Caco-2 (cell line): ENCODE measurements around the gene ARHGAP42. TPM values are rescaled to one million over a fixed set of nuclear protein-coding genes. Genes with fewer than 3 reads are reported as not detected.

Experiments
- BruUV-seq: library from RNA; stranded (reverse); fragments of 400-500 nt; replicated peaks from 2 replicates; lab custom pipeline; 2021; lab: Mats Ljungman, UMichigan
- CTCF ChIA-PET: fragments of 300-600 bp; sonication (Branson Sonifier 250); formaldehyde crosslinking; loops from one replicate; lab custom pipeline; 2022; ENCODE audit warnings: antibody characterized with exemption; lab: Charles Lee
- POLR2A ChIA-PET: fragments of 300-600 bp; sonication (Branson Sonifier 250); formaldehyde crosslinking; loops from one replicate; lab custom pipeline; 2022; ENCODE audit warnings: antibody characterized with exemption; lab: Charles Lee
- DNase-seq, 2 experiments: peaks; one replicate each; pipeline versions ENCODE4 v3.0.0 to v3.0.0-alpha.2; 2020 to 2022
- H3K27me3 ChIP-seq: replicated peaks from 2 replicates; pipeline ENCODE4 v1.6.0; 2011; ENCODE audit warnings: low read length; ENCODE audit not compliant: control insufficient read depth, insufficient read depth
- H3K36me3 ChIP-seq: 2 replicates; pipeline ENCODE4 v1.5.1; 2011; ENCODE audit warnings: low read length; ENCODE audit not compliant: control insufficient read depth, insufficient read depth
- H3K4me1 ChIP-seq: fragments of 250-450 bp; sonication (Bioruptor Pico); 2 replicates; pipeline ENCODE4 v1.5.1; 2020; ENCODE audit warnings: mild to moderate bottlenecking
- H3K4me3 ChIP-seq: 2 replicates; pipeline ENCODE4 v1.5.1; 2011; ENCODE audit warnings: low read depth, mild to moderate bottlenecking, control low read depth, low read length
- H3K9me3 ChIP-seq: fragments of 250-450 bp; sonication (Bioruptor Pico); 2 replicates; pipeline ENCODE4 v1.5.1; 2020; ENCODE audit warnings: mild to moderate bottlenecking, moderate library complexity
- H3K27ac Mint-ChIP-seq: one replicate; pipeline ENCODE4 v1.8.0; 2022; ENCODE audit warnings: mixed read lengths; ENCODE audit not compliant: unreplicated experiment
- H3K27me3 Mint-ChIP-seq: one replicate; pipeline ENCODE4 v1.8.0; 2022; ENCODE audit warnings: mixed read lengths; ENCODE audit not compliant: insufficient read depth, unreplicated experiment
- H3K36me3 Mint-ChIP-seq: one replicate; pipeline ENCODE4 v1.8.0; 2022; ENCODE audit warnings: mild to moderate bottlenecking, mixed read lengths; ENCODE audit not compliant: insufficient read depth, unreplicated experiment
- H3K4me1 Mint-ChIP-seq: one replicate; pipeline ENCODE4 v1.8.0; 2022; ENCODE audit warnings: low read depth, mixed read lengths; ENCODE audit not compliant: unreplicated experiment
- H3K4me3 Mint-ChIP-seq: one replicate; pipeline ENCODE4 v1.8.0; 2022; ENCODE audit warnings: mild to moderate bottlenecking, moderate library complexity, mixed read lengths; ENCODE audit not compliant: unreplicated experiment
- H3K9me3 Mint-ChIP-seq: one replicate; pipeline ENCODE4 v1.8.0; 2022; ENCODE audit warnings: mixed read lengths; ENCODE audit not compliant: unreplicated experiment
- CTCF ChIP-seq, 2 experiments: fragments of 200-600 bp in 1 of 2; IDR thresholded peaks; 1 replicate in 1 of 2; 2 replicates in 1 of 2; pipeline versions ENCODE4 v1.5.1 to v1.8.0; 2011 to 2022; ENCODE audit warnings: antibody characterized with exemption in 1 of 2, control low read depth in 1 of 2, inconsistent platforms in 1 of 2, low read depth in 1 of 2, low read length in 1 of 2, mild to moderate bottlenecking in 1 of 2, moderate library complexity in 1 of 2; ENCODE audit not compliant: insufficient read depth in 1 of 2, severe bottlenecking in 1 of 2, unreplicated experiment in 1 of 2
- intact Hi-C: fragments of 100-400 bp; cut with micrococcal nuclease; formaldehyde crosslinking; loops from one replicate; pipeline ENCODE4 v1.10.0; 2022; ENCODE audit not compliant: unreplicated experiment
- total RNA-seq: library from RNA; stranded (reverse); gene quantifications from 2 replicates; pipeline ENCODE4 v1.2.3, GENCODE V29; 2022

ARHGAP42 gene
- total RNA-seq, 1 experiment from 2014 or later, result 8.4 TPM

DNA sequence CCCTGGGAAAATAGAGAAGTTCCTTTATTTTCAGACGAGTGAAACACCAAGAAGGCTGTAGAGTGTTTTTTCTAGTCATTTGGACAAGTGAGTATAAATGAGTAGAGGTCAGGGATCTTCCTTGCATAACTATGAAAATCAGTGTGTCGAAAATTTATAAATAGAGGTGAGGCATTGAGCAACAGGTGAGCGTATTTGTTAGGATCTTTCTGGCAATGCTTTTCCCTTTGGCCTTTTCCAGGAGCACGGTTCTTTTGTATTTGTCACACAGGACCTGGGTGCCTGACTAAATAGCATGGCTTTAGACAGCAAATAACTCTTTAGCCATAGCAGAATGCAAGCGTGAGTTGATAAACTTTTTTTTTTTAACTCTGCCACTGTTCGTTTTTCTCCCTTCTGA is 19.6 kb upstream of the ARHGAP42 start:
- no peaks in the 10 kb centered on the region for H3K9me3 ChIP-seq
- no peaks in the 10 kb centered on the region for H3K4me1 ChIP-seq
- Mint-ChIP-seq H3K36me3 (no peaks in the 10 kb centered on the region), H3K9me3 (no peaks in the 10 kb centered on the region), H3K27me3 (peaks cover 2% of the 10 kb centered on the region), H3K4me3 (no peak overlapping the region), H3K27ac (no peak overlapping the region), H3K4me1 (no peaks in the 10 kb centered on the region)
- intact Hi-C loops, result no loop called here
- ChIA-PET CTCF (no interaction called here), POLR2A (no interaction called here)
- BruUV-seq, result no TSS peak
- H3K27me3 ChIP-seq, result no peaks in the 10 kb centered on the region
- no peak for DNase-seq
- no peaks in the 10 kb centered on the region for H3K36me3 ChIP-seq
- TF ChIP-seq CTCF (IDR thresholded peaks at IDR 0.05; ENCODE audit: insufficient read depth in 1 of 2, low read depth in 1 of 2, low read length in 1 of 2, severe bottlenecking in 1 of 2, unreplicated experiment in 1 of 2), result no peak
- H3K4me3 ChIP-seq, result no peak overlapping the region

GRCh38 chr11:100670140-100670539 is 16.9 kb upstream of the ARHGAP42 start:
- no peak for DNase-seq
- no TSS peak for BruUV-seq
- H3K27ac Mint-ChIP-seq, result no peak overlapping the region
- no peaks in the 10 kb centered on the region for H3K36me3 Mint-ChIP-seq
- H3K4me1 Mint-ChIP-seq, result no peaks in the 10 kb centered on the region
- H3K4me3 ChIP-seq, result no peak overlapping the region
- H3K27me3 ChIP-seq, result no peaks in the 10 kb centered on the region
- no peak overlapping the region for H3K4me3 Mint-ChIP-seq
- no peaks in the 10 kb centered on the region for H3K4me1 ChIP-seq
- intact Hi-C loops, result no loop called here
- ChIA-PET POLR2A (no interaction called here), CTCF (no interaction called here)
- H3K36me3 ChIP-seq, result no peaks in the 10 kb centered on the region
- H3K9me3 ChIP-seq, result no peaks in the 10 kb centered on the region
- no peaks in the 10 kb centered on the region for H3K9me3 Mint-ChIP-seq
- peaks cover 2% of the 10 kb centered on the region for H3K27me3 Mint-ChIP-seq
- TF ChIP-seq CTCF (IDR thresholded peaks at IDR 0.05; ENCODE audit: insufficient read depth in 1 of 2, low read depth in 1 of 2, low read length in 1 of 2, severe bottlenecking in 1 of 2, unreplicated experiment in 1 of 2), result no peak

DNA sequence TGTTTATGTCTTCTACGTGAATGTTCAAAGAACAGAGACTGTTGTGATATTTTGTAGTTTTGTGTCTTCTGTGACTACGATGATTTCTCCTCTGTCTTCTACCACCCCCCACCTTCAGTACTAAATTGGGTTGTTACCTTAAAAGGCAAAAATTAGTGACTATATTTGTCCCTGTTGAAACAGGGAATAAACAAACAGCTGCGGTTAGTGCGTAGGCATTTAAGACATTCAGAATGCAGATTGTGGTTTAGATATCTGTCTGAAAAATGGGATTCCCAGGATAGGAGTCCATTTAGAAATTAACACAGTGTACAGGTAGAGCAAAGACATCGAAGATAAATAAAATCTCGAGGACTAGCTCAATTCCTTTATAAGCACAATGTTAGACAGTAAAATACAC is 15.6 kb upstream of the ARHGAP42 start:
- intact Hi-C loops, result no loop called here
- no peak for TF ChIP-seq CTCF (IDR thresholded peaks at IDR 0.05; ENCODE audit: insufficient read depth in 1 of 2, low read depth in 1 of 2, low read length in 1 of 2, severe bottlenecking in 1 of 2, unreplicated experiment in 1 of 2)
- no TSS peak for BruUV-seq
- ChIA-PET CTCF (interaction anchor here (1.0 kb wide), 1 partner anchor 16 kb away, joined by 4 read pairs; no protein-coding TSS in a partner anchor), POLR2A (no interaction called here)
- Mint-ChIP-seq H3K4me1 (no peaks in the 10 kb centered on the region), H3K27me3 (peaks cover 2% of the 10 kb centered on the region), H3K36me3 (no peaks in the 10 kb centered on the region), H3K27ac (no peak overlapping the region), H3K4me3 (no peak overlapping the region), H3K9me3 (no peaks in the 10 kb centered on the region)
- no peak overlapping the region for H3K4me3 ChIP-seq
- H3K4me1 ChIP-seq, result no peaks in the 10 kb centered on the region
- no peaks in the 10 kb centered on the region for H3K36me3 ChIP-seq
- no peak for DNase-seq
- H3K27me3 ChIP-seq, result no peaks in the 10 kb centered on the region
- H3K9me3 ChIP-seq, result no peaks in the 10 kb centered on the region
